CD4-positive, alpha-beta T cell treated with Interleukin-15 for 4 hours (primary cell): ENCODE measurements around the gene C2orf78.

Experiments
- DNase-seq: peaks from one replicate; pipeline ENCODE4 v3.0.0-alpha.2; 2020; ENCODE audit warnings: low spot score

Gene C2orf78

GRCh38 chr2:73839653-73840411 is 55.8 kb downstream of the C2orf78 start:
- DNase-seq, result no peak

DNA sequence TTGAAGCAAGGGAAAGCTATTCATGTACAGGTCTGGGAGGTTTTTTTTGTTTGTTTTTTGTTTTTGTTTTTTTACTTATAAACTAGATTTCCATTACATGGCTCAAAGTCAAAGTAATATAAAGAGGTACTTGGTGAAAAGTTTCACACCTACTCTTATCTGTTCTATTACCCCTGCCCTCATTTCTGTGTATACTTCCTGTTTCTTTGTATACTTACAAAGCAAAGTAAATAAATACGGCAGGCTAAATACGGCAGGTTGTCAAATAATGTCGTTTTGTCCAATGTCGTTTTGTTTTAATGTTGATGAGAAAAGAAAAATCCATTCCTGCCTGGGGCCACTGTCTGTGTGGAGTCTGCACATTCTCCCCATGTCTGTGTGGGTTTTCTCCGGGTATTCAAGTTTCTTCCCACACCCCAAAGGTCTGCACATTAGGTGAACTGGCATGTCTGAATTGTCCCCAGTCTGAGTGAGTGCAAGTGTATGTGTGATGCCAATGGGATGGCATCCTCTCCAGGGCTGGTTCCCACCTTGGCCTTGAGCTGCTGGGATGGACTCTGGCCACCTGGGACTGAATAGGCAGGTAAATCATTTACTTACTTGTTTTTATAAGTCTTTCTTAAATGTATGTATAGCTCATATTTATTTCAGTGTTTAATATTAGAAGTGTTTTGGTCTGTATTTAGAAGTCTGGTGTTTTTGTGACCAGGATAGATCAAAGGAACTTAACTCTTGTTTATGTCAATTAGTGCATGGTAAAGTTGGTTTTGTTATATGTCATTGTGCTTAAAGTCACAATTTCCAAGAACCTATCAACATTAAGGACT is 58.1 kb downstream of the C2orf78 start:
- DNase-seq, result no peak

GRCh38 chr2:73842739-73843019 is 58.7 kb downstream of the C2orf78 start:
- no peak for DNase-seq

GRCh38 chr2:73844087-73844486 is 60.1 kb downstream of the C2orf78 start:
- no peak for DNase-seq

DNA sequence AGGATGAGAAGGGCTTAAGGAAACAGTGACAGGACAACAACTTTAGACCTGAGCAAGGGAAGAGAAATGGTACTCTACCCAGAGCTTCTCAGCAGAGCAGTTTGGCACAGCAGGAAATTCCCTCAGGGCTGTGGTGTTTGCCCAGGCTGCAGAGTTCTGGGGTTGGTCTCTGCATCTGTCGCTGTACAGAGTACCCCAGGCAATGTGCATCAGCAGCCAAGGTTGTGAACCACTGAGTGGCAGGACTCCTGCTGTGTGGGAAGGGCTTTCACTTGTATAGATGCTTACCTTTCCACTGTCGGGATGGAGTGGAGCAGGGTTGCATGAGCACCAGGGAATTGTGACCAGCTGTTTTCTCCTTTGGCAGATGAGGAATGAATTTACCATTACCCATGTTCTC is 66.0 kb downstream of the C2orf78 start:
- DNase-seq, result no peak

DNA sequence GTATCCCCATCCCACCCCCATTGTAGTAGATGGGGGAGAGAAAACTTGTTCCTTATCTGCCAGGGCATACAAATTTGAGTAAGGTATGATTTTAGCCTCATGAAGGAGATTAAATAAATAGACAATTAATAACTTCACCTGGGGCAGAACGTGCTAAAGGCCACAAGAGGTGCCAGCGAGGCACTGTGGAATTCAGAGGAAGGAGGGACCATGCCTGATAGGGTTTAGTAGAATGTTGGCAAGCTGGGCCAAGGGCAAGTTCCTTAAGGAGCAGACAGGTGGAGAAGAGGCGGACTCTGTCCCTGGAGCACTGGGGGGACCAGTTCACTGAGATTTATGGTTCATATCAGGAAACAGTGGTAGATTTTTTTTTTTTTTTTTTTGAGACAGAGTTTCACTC is 67.3 kb downstream of the C2orf78 start:
- no peak for DNase-seq

DNA sequence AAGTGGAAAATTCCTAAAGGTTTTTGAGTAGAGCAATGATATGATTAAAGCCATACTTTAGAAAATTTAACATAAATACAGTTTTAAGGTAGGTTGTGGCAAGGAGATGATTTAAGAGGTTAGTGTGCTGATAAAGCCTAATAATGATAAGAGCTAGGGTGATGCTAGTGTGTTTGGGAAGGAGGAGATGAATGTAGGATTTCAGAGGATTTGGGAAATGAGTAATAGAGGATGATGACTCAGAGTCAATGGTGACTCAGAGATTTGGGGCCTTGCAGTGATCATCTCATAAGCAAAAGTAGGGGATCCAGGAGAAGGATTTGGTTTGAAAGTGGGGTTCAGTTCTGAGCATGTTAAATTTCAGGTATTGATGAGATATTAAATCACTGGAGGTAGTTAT is 68.0 kb downstream of the C2orf78 start:
- DNase-seq, result no peak

DNA sequence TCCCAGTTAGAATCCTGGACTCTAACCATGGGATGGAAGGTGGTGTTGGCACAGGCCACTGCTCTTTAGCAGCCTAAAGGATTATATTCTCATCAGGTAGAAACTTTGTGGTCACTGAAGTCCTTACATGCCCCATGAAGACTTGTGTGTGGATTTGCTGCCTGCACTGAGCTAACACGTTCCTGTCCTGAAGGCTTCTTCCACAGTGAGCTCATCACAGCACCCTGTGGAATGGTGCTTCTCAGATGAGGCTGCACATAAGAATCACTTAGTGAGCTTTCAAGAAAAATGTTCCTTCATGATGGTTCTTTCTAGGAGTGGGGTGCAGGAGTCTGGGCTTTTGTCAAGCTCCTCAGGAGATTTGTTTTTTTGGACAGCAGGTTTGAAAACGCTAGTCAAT is 71.5 kb downstream of the C2orf78 start:
- no peak for DNase-seq

GRCh38 chr2:73856214-73856613 is 72.2 kb downstream of the C2orf78 start:
- no peak for DNase-seq

GRCh38 chr2:73859721-73860586 is 76.0 kb downstream of the C2orf78 start:
- DNase-seq, result peak; percentile 1

- no peak for DNase-seq
These were observed 79.0 kb downstream of the C2orf78 start for GRCh38 chr2:73862987-73863386.
